Epithelial cell of proximal tubule (primary cell): ENCODE measurements around the gene CDH2. TPM values are rescaled to one million over a fixed set of nuclear protein-coding genes. Genes with fewer than 3 reads are reported as not detected.

Experiments
- DNase-seq: peaks from one replicate; pipeline ENCODE4 v3.0.0-alpha.2; 2011; ENCODE audit warnings: low read depth
- H3K4me3 ChIP-seq: 2 replicates; pipeline ENCODE4 v1.5.1; 2011; ENCODE audit warnings: low read depth, mild to moderate bottlenecking, low read length
- total RNA-seq: library from RNA; depleted of rRNA; stranded (reverse); fragments of >200 nt; gene quantifications from 2 replicates; pipeline ENCODE4 v1.2.3, GENCODE V29; 2015
- TF ChIP-seq, protein P1 (sequence below): conservative IDR thresholded peaks from 2 replicates; pipeline ENCODE4 v1.5.1; 2012; ENCODE audit warnings: low read depth, mild to moderate bottlenecking, low read length

CDH2 gene
- total RNA-seq, 1 donor from 2014 or later, result 74.5 TPM

DNA sequence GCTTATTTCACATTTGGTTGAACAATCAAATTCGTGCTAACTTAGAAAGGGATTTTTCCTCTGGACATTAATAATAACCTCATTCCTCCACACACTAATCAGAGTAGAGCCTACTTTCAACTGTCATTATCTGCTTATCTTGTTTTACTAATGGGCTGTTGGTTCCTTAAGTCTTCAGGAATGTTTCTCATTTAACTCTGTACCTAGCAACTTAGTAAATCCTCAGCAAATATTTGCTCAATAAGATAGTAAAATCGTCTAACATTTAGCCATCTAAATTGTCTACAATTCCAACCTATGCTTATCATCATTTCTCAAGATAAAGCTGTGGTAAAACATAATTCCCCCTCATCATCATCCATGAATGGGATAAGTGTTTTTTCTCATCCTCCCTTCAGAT lies 98.1 kb downstream of the CDH2 start:
- H3K4me3 ChIP-seq, result no peak overlapping the region
- DNase-seq, result no peak
- TF ChIP-seq, protein P1, sequence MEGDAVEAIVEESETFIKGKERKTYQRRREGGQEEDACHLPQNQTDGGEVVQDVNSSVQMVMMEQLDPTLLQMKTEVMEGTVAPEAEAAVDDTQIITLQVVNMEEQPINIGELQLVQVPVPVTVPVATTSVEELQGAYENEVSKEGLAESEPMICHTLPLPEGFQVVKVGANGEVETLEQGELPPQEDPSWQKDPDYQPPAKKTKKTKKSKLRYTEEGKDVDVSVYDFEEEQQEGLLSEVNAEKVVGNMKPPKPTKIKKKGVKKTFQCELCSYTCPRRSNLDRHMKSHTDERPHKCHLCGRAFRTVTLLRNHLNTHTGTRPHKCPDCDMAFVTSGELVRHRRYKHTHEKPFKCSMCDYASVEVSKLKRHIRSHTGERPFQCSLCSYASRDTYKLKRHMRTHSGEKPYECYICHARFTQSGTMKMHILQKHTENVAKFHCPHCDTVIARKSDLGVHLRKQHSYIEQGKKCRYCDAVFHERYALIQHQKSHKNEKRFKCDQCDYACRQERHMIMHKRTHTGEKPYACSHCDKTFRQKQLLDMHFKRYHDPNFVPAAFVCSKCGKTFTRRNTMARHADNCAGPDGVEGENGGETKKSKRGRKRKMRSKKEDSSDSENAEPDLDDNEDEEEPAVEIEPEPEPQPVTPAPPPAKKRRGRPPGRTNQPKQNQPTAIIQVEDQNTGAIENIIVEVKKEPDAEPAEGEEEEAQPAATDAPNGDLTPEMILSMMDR, result no peak

DNA sequence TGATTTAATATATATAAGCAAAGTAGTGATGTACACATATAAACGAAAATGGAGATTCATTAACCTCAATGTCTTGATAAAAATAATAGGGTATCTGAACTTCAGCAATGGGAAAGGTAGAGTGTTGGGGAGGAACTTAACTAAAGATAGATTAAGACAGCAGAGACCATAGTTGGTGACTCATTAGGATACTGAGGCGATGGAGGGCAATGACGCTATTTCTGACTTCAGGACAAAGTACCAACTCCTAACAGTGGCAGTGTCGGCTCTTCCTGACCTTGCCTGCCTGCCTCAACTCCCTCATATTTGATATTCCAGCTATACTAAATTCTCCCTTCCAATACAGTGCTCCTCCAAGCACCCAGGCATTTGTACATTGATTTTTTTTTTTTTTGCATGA lies 98.6 kb downstream of the CDH2 start:
- DNase-seq, result no peak
- TF ChIP-seq, protein P1, result no peak
- no peak overlapping the region for H3K4me3 ChIP-seq

DNA sequence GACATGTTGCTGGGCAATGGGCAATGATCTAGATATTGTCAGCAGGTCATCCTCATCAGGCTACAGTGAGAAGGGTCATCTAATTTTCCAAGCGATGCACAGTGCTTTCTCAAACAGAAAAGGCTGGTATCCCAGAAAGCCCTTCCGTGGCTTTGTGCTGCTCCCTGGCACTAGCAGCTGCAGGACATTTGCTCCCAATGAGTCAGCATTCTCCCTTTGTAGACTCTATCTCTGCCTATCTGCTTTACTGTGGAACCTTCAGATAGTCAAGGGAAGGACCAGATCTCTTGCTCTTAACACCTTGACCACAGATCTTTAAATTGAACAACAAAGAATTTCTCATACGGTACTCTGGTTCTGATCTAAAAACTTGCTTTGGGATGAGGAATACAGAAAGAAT lies 101.4 kb downstream of the CDH2 start:
- no peak overlapping the region for H3K4me3 ChIP-seq
- DNase-seq, result no peak
- TF ChIP-seq, protein P1, result no peak

DNA sequence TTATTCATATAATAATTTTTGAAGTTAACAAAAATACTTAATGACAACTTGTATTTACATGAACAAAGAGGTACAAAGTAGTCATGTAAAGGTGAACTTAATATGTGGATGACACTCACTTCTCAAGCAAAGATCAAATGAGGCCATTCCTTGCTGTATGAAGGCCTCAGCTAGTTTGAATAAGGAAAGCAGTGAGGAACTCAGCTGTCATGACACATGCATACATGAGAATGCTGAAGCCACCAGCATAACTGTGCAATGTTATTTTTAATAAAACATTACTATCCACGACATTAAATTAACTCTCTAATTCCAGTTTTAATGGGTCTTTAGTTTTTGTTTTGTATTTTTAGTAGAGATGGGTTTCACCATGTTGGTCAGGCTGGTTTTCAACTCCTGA lies 102.9 kb downstream of the CDH2 start:
- TF ChIP-seq, protein P1, result no peak
- no peak overlapping the region for H3K4me3 ChIP-seq
- DNase-seq, result no peak

DNA sequence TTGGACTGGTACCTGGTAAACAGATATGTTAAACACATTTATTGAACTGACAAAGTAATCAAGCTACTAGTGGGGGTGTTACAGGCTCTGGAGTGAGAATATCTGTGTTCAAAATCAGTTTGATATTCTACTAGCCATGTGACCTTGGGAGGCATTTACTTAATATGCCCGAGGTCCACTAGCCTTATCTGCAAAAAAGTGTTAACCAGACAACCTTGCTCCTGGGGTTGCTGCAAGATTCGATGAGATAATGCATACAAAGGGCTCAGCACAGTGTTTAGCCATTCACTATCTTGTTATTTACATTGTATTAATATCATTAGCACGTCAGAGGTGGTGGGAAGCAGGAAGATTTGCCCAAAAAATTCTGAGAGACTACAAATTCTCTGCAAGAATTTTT lies 103.3 kb downstream of the CDH2 start:
- DNase-seq, result no peak
- TF ChIP-seq, protein P1, result no peak
- no peak overlapping the region for H3K4me3 ChIP-seq

DNA sequence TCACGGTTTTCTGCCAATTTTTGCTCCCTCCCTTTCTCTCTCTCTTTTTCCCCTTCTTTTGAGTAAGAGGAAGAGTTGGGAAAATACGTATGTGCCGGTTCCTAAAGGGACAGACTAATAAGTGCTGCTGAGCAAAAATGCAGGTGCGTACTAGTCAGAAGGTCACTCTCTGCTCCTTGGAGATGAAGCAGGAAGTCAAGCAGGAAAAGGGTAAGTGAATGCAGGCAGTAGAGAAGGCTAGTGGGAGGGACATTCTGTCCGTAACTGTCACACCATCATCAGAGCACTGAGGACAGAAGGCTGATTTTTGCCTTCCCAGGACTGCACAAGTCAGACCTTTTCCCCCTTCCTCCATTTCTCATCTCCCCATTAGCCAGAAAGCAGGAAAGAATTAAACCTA lies 105.7 kb downstream of the CDH2 start:
- DNase-seq, result no peak
- TF ChIP-seq, protein P1, result no peak
- peak overlapping the region; percentile 9 for H3K4me3 ChIP-seq

DNA sequence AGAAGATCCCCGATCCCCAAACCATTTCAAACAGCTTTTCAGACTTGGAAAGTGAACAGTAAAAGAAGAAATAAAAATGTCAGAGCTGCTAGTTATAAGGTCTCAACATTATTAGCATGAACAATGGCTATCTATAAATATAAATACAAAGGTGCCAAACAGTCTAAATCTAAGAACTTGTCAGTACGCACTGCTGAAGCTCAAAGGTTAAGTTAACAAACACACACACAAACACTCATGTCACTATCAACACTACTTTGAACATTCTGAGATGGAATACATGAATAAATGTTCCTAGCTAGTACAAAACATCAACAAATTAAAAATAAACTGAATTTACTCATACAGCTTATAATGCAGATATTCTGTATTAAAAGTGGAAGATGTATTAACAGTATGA lies 108.7 kb downstream of the CDH2 start:
- TF ChIP-seq, protein P1, result no peak
- no peak for DNase-seq
- H3K4me3 ChIP-seq, result no peak overlapping the region
